C4-2B (cell line): ENCODE measurements around the gene CDC42BPG.

Experiments used
- H3K27ac ChIP-seq: fragments of 450-650 bp; 2 replicates; pipeline ENCODE4 v1.5.1; 2017
- ZFX ChIP-seq: fragments of 450-650 bp; IDR thresholded peaks from 2 replicates; pipeline ENCODE4 v1.6.1; 2017
- TF ChIP-seq, protein P1 (sequence below): fragments of 450-650 bp; conservative IDR thresholded peaks from 2 replicates; pipeline ENCODE4 v1.5.1; 2017; ENCODE audit warnings: mild to moderate bottlenecking

The CDC42BPG gene

DNA sequence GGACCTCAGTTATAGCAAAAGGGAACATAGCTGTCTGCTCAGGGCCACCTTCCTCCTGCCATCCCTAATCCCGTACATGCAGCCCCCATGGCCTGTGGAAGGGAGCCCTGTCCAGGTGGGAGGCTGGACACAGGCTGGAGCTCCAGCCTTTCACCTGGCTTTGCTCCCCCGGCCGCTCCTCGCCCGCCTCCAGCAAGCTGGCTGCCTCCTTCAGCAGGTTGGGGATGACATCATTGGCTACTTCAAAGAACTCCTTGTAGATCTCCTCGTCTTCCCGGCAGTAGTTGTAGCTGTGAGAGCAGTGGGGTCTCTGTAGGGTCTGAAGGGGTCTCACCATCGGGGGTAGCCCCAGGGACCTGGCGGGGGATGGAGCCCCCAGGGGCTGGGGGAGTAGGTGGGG is 39.0 kb downstream of the CDC42BPG start:
- TF ChIP-seq, protein P1, sequence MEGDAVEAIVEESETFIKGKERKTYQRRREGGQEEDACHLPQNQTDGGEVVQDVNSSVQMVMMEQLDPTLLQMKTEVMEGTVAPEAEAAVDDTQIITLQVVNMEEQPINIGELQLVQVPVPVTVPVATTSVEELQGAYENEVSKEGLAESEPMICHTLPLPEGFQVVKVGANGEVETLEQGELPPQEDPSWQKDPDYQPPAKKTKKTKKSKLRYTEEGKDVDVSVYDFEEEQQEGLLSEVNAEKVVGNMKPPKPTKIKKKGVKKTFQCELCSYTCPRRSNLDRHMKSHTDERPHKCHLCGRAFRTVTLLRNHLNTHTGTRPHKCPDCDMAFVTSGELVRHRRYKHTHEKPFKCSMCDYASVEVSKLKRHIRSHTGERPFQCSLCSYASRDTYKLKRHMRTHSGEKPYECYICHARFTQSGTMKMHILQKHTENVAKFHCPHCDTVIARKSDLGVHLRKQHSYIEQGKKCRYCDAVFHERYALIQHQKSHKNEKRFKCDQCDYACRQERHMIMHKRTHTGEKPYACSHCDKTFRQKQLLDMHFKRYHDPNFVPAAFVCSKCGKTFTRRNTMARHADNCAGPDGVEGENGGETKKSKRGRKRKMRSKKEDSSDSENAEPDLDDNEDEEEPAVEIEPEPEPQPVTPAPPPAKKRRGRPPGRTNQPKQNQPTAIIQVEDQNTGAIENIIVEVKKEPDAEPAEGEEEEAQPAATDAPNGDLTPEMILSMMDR = no peak
- TF ChIP-seq ZFX = no peak
- no peak overlapping the region for H3K27ac ChIP-seq

DNA sequence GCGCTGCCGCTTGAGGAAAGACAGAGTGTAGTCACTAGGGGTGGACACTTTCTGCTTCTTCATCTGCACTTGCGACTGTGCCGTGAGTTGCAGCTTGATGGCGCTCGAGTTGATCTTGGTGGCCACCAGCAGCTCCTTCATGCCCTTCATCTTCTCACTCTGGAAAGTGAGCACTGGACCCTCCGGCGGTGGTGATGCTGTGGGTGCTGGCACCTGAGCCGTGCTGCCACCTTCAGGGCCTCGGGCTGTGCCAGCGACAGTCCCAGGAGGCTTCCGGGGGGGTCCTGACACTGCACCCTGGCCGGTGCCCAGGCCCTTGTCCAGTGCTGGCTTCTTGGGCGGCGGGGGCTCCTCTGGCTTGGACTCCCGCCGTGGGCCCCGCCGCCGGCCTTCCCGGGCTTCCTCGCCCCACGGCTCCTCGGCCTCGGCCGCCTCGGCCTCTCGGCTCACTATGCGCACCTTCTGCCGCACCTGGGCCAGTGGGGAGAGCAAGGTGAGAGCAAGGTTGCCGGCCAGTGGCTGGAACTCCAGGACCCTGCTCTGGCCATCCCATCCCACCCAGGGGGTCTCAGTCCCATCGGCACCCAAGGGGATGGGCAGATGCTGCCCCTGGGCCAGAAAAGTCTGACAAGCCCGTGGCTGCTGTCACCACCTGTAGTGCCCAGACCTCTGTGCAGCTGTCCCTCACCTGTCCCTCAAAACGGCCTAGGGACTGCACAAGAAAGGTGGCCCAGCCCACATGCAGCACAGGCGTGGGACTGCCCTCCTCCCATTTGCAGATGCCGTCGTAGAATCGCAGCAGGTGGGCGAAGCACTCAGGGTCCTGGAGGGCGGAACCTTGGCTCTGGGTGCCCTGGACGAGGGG is 39.9 kb downstream of the CDC42BPG start:
- TF ChIP-seq ZFX = no peak
- TF ChIP-seq, protein P1 = no peak
- H3K27ac ChIP-seq = peak overlapping the region; percentile 65

DNA sequence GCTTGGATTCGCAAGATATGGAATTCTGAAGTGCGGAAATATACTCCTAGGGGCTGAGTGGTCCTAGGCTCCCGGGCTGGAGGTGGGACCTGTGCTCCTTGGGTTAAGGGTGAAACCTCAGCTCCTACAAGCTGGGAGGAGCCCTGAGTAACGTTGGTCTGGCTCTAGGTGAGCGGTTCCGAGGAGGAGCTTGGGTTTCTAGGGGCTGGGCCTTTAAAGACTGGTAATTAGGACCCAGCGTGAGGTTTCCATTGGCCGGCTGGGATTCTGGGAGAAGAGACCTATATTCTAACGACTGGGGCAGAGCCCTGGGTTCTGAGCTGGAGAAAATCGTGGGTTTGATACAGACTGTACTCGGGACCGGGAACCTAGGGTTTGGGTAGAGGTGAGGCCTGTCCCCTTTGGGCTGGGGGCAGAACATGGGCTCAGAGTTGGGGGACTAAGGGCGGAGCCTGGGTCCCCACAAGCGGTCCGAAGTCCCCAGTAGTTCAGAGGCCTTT is 40.6 kb downstream of the CDC42BPG start:
- peak overlapping the region; percentile 65 for H3K27ac ChIP-seq

DNA sequence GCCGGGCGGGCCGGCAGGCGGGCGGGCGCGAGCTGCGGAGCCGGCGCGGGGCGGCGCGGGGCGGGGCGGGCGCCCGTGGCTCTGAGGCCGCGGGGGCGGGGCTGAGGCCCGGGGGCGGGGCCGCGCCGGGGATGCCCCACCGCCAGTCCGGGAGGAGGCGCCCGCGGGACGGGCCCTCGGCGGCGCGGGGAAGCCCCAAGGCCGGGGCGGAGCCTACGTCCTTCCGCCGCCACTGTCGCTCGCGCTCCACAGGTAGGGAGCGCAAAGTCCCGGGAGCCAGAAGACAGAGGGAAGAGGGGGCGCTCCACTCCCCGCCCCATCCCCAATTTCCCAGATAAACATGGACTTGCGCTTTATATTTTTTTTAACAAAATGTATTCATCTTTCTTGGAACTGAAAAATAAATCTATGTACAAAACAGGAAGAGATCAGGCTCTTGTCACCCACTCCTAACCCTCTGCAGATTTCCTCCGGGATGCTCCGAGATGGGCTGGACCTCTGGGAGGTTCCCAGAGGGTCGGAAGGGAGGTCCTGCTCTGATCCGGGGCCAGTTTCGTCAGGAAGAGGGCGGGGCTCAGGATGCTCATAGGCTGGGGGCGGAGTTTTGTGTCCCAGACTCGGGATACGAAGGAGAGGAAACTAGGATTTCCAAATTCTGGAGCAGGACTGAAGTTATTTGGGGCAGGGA is 41.2 kb downstream of the CDC42BPG start, which contains the start of gene MAP4K2:
Gene MAP4K2, minus strand, starts transcription at position 57 of the 688 bp plus-strand sequence. CDS start 65 bp downstream, outside the sequence.
- H3K27ac ChIP-seq = peak within 1 kb of the TSS; percentile 65
- TF ChIP-seq, protein P1 = no peak
- TF ChIP-seq ZFX = no peak

More for the DNA sequence above, 40.6 kb downstream of the CDC42BPG start:
- no peak for TF ChIP-seq ZFX
- TF ChIP-seq, protein P1 = no peak

DNA sequence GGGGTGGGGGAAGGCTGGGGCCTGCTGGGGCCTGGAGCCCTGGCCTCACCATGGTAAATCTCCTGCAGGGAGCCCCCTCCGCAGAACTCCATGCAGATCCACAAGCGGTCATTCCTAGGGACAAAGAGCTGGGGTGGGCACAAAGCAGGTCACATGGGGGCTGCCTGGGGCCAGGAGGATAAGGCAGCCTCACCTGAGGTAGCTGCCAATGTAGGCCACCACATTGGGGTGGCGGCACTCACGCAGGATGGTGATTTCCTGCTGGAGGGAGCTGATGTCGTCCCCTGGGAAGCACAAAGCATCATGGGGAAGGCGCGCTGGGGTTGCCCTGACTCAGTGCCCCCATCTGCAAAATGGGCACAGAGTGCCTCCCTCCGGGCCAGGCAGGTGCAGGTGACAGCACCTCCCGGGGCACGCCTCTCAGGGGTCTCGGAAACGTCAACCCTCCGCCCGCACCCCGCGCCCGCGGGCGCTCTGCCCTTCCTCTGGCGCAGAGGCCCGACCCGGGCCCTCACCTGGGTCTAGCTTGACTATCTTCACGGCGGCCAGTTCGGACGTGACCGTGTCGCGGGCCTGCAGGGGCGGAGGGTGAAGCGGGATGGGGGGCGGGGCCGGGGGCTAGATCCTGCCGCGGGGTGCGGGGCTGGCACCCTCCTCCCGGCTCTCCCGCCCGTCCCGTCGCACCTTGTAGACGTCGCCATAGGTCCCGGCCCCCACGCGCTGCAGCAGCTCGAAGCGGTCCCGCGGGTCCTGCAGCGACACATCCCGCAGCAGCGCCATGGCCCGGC is 41.9 kb downstream of the CDC42BPG start:
- TF ChIP-seq, protein P1 = no peak
- 0 out of 2 replicates have a peak, but pooled peaks have one; percentile 10 for TF ChIP-seq ZFX
- peak overlapping the region; percentile 65 for H3K27ac ChIP-seq

GRCh38 chr11:64801561-64802369 is 42.7 kb downstream of the CDC42BPG start:
- no peak for TF ChIP-seq ZFX
- TF ChIP-seq, protein P1 = no peak
- H3K27ac ChIP-seq = no peak overlapping the region
